Calu3 (cell line): ENCODE results near the gene GFRAL. TPM values are rescaled to one million over a fixed set of nuclear protein-coding genes. Genes with fewer than 3 reads are reported as not detected.

Experiments
- BruUV-seq: library from RNA; stranded (reverse); fragments of 400-500 nt; replicated peaks from 2 replicates; lab custom pipeline; 2021; lab: Mats Ljungman, UMichigan
- CTCF ChIA-PET: fragments of 300-600 bp; sonication (Branson Sonifier 250); formaldehyde crosslinking; loops from one replicate; lab custom pipeline; 2022; ENCODE audit warnings: antibody characterized with exemption; lab: Charles Lee
- DNase-seq: peaks from one replicate; pipeline ENCODE4 v3.0.0; 2022
- H3K27ac Mint-ChIP-seq: one replicate; pipeline ENCODE4 v1.8.0; 2022; ENCODE audit warnings: mixed read lengths; ENCODE audit not compliant: unreplicated experiment
- H3K27me3 Mint-ChIP-seq: one replicate; pipeline ENCODE4 v1.8.0; 2022; ENCODE audit warnings: mixed read lengths; ENCODE audit not compliant: unreplicated experiment
- H3K36me3 Mint-ChIP-seq: one replicate; pipeline ENCODE4 v1.8.0; 2022; ENCODE audit warnings: mild to moderate bottlenecking, moderate library complexity, mixed read lengths; ENCODE audit not compliant: insufficient read depth, unreplicated experiment
- H3K4me1 Mint-ChIP-seq: one replicate; pipeline ENCODE4 v1.8.0; 2022; ENCODE audit warnings: mild to moderate bottlenecking, low read depth, mixed read lengths; ENCODE audit not compliant: unreplicated experiment
- H3K4me3 Mint-ChIP-seq: one replicate; pipeline ENCODE4 v1.8.0; 2022; ENCODE audit warnings: mild to moderate bottlenecking, low read depth, moderate library complexity, mixed read lengths; ENCODE audit not compliant: unreplicated experiment
- H3K9me3 Mint-ChIP-seq: one replicate; pipeline ENCODE4 v1.8.0; 2022; ENCODE audit warnings: low read depth, mixed read lengths; ENCODE audit not compliant: unreplicated experiment
- intact Hi-C: fragments of 100-400 bp; cut with micrococcal nuclease; formaldehyde crosslinking; loops from one replicate; pipeline ENCODE4 v1.10.0; 2022; ENCODE audit not compliant: unreplicated experiment
- total RNA-seq: library from RNA; stranded (reverse); gene quantifications from 2 replicates; pipeline ENCODE4 v1.2.3, GENCODE V29; 2022
- TF ChIP-seq, protein P1 (sequence below): fragments of 200-600 bp; IDR thresholded peaks from one replicate; pipeline ENCODE4 v1.8.0; 2022; ENCODE audit warnings: antibody characterized with exemption; ENCODE audit not compliant: unreplicated experiment

GFRAL gene
- total RNA-seq, 1 experiment from 2014 or later, result not detected

DNA sequence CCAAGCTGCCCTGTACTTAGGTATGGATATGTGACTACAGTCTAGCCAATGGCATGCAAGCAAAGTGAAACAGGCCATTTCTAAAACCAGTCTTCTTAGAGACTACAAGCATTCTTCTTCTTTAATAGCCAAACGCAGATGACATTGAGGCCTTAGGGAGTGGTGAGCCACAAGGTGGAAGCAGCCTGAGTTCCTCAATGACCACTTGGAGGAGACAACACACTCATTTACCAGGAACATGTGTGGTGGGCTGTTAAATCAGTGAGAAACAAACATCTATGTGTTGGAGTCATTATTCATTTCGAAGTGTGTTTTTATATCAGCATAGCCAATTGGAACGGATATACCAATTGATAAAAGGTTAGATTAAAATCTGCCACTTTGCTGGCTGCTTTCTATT lies 122.0 kb downstream of the GFRAL start:
- Mint-ChIP-seq H3K4me1 (no peaks in the 10 kb centered on the region), H3K27ac (no peak overlapping the region), H3K36me3 (no peaks in the 10 kb centered on the region), H3K9me3 (no peaks in the 10 kb centered on the region), H3K27me3 (no peaks in the 10 kb centered on the region), H3K4me3 (no peak overlapping the region)
- intact Hi-C loops, result loop anchor here (10.0 kb wide), 1 partner anchor 846 kb away; no protein-coding TSS in a partner anchor
- no peak for DNase-seq
- BruUV-seq, result no TSS peak
- TF ChIP-seq, protein P1, sequence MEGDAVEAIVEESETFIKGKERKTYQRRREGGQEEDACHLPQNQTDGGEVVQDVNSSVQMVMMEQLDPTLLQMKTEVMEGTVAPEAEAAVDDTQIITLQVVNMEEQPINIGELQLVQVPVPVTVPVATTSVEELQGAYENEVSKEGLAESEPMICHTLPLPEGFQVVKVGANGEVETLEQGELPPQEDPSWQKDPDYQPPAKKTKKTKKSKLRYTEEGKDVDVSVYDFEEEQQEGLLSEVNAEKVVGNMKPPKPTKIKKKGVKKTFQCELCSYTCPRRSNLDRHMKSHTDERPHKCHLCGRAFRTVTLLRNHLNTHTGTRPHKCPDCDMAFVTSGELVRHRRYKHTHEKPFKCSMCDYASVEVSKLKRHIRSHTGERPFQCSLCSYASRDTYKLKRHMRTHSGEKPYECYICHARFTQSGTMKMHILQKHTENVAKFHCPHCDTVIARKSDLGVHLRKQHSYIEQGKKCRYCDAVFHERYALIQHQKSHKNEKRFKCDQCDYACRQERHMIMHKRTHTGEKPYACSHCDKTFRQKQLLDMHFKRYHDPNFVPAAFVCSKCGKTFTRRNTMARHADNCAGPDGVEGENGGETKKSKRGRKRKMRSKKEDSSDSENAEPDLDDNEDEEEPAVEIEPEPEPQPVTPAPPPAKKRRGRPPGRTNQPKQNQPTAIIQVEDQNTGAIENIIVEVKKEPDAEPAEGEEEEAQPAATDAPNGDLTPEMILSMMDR, result peak; percentile 19
- CTCF ChIA-PET, result no interaction called here

DNA sequence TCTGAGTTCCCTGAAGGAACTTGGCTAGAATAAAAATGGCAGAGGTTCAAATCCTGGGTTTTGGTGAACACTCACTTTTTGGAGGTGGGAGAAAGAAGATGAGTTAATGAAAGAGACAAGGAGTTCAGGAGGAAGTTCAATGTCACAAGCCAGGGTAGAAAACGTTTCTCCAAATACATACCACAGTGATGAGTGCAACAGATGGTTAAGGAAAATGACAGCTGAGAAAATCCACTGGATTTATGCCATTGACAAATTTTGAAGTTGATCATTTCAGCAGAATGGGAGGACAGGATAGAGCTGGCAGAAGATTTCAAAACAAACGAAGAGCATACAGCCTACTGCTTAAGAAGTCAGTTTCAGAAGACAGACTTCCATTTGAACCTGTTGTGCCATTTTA lies 122.7 kb downstream of the GFRAL start:
- CTCF ChIA-PET, result no interaction called here

More for the DNA sequence above, 122.7 kb downstream of the GFRAL start:
- H3K9me3 Mint-ChIP-seq, result no peaks in the 10 kb centered on the region
- no peak overlapping the region for H3K27ac Mint-ChIP-seq
- no peak for DNase-seq
- TF ChIP-seq, protein P1, result no peak
- no peaks in the 10 kb centered on the region for H3K27me3 Mint-ChIP-seq
- BruUV-seq, result no TSS peak
- H3K36me3 Mint-ChIP-seq, result no peaks in the 10 kb centered on the region
- H3K4me3 Mint-ChIP-seq, result no peak overlapping the region
- no peaks in the 10 kb centered on the region for H3K4me1 Mint-ChIP-seq
- intact Hi-C loops, result no loop called here

Other genes starting within 250 kb of the GFRAL start
- not detected in 2 replicates for gene HCRTR2, start 153.0 kb upstream of the GFRAL start, total RNA-seq